ENCODE data around the gene UBE2J2. TPM values are rescaled to one million over a fixed set of nuclear protein-coding genes. Genes with fewer than 3 reads are reported as not detected.

UBE2J2 gene
- total and polyA plus RNA-seq, 2 of the 8 experiments (the other 6 are each of a cell fraction or from before 2014, with no cell fraction given), result 33.6 to 67.9 TPM

DNA sequence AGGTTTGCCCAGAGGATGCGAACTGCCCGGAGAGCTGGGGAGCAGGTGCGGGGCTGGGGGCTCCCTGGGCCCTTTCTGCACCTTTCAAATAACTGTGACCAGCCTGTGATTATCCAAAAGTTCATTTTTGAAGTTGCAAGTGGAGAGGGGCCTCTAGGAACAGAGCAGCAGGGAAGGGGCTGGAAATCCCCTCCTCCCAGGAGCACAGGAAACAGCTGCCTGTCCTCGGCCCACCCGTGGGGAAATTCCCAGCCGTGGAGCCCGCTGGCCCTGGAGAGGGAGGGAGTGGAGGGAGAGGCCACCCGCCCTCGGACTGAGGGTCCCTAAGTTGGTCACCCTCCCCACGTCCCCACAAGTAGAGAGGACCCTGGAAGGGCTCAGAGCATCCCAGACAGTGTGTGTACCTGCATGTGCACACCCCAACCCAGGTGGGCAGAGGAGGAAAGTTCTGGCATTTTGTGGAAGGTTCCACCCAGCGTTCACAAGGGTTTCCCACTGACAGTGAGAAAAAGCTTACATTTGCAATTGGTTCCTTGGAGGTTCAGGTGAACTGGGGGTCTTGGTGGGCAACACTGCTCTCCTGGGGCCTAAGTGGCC, 58.5 kb downstream of the UBE2J2 start:
- Histone ChIP-seq H2AK5ac (ENCODE audit: low read depth, low read length) (no peak overlapping the region), H4K5ac (ENCODE audit: insufficient read length, low read depth, low read length) (no peak overlapping the region), H3K23me2 (ENCODE audit: low read depth, low read length) (no peaks in the 10 kb centered on the region), H3K18ac (ENCODE audit: extremely low read depth, low read length) (no peak overlapping the region), H2BK15ac (ENCODE audit: low read length) (no peak overlapping the region), H3K27ac (ENCODE audit: low read depth, low read length) (no peak overlapping the region), H3K79me2 (ENCODE audit: control insufficient read depth in 1 of 2, insufficient read depth in 2 of 2, low read length in 2 of 2) (no peaks in the 10 kb centered on the region), H4K8ac (ENCODE audit: extremely low read depth, insufficient read depth, low read length) (no peak overlapping the region; the same call in 1 of the 2 replicates), H3K23ac (ENCODE audit: insufficient read length) (no peak overlapping the region), H4K20me1 (replicated peaks in 1 of 2; ENCODE audit: control insufficient read depth in 1 of 2, insufficient read depth in 2 of 2, low read length in 2 of 2) (peaks cover 3 to 10% of the 10 kb centered on the region in 2 experiments), H2BK20ac (ENCODE audit: low read length) (no peak overlapping the region), H2AFZ (ENCODE audit: low read length) (no peak overlapping the region), H3K4ac (replicated peaks; ENCODE audit: insufficient read length, low read depth, low read length) (no peak overlapping the region), H2BK12ac (ENCODE audit: low read depth, low read length) (no peak overlapping the region), H3K4me2 (ENCODE audit: insufficient read depth in 1 of 2, low read depth in 2 of 2, low read length in 2 of 2) (no peak overlapping the region), H3K4me3 (ENCODE audit: extremely low read depth in 1 of 4, insufficient read depth in 2 of 4, low read depth in 3 of 4, low read length in 4 of 4) (no peak overlapping the region), H3K4me1 (replicated peaks in 1 of 4; ENCODE audit: control insufficient read depth in 3 of 4, insufficient read depth in 4 of 4, low read length in 3 of 4) (no peaks in the 10 kb centered on the region; a peak in 1 of 7 replicates), H3K9me3 (ENCODE audit: insufficient read depth in 2 of 2, low read depth in 1 of 2, low read length in 1 of 2) (no peaks in the 10 kb centered on the region), H2BK120ac (replicated peaks; ENCODE audit: low read depth, low read length) (no peak overlapping the region), H3K27me3 (replicated peaks in 1 of 4; ENCODE audit: control insufficient read depth in 3 of 4, extremely low read depth in 1 of 4, insufficient read depth in 3 of 4, low read length in 3 of 4) (no peaks in the 10 kb centered on the region), H3K14ac (ENCODE audit: insufficient read length) (no peak overlapping the region), H2BK5ac (ENCODE audit: low read depth, low read length) (no peak overlapping the region), H4K91ac (replicated peaks; ENCODE audit: insufficient read length, low read length) (no peak overlapping the region), H3K9ac (replicated peaks in 1 of 4; ENCODE audit: extremely low read depth in 1 of 4, low read depth in 3 of 4, low read length in 3 of 4) (no peak overlapping the region), H3K56ac (replicated peaks; ENCODE audit: insufficient read length, low read depth, low read length) (no peak overlapping the region), H3K79me1 (ENCODE audit: low read depth, low read length) (peaks cover 2% of the 10 kb centered on the region; the same call in 1 of the 2 replicates), H3K36me3 (ENCODE audit: control insufficient read depth in 2 of 4, insufficient read depth in 4 of 4, low read length in 3 of 4) (peaks cover 0 to 17% (median 5%) of the 10 kb centered on the region in 4 experiments; a peak in 5 of 8 replicates)
- DNase-seq (ENCODE audit: low read depth in 1 of 2, low spot score in 2 of 2) (no peak), FAIRE-seq (no peak)
- ChIA-PET CTCF (ENCODE audit: partially characterized antibody) (interaction anchor here (0.8 to 1.9 kb wide), 8 partner anchors 10 to 231 kb away, joined by 3 to 12 read pairs (median 3); no protein-coding TSS in a partner anchor), POLR2A (ENCODE audit: partially characterized antibody) (interaction anchor here (0.8 to 4.3 kb wide), 5 partner anchors 12 to 816 kb away, joined by 3 to 15 read pairs (median 4); partner anchors contain the start of gene B3GALT6)
- 77% methylated on average over 10 of the region's 11 CpGs; no CpG with 5 or more reads in 1 of the 2 experiments for WGBS, 2 experiments (ENCODE audit: extremely low coverage in 1 of 2, insufficient coverage in 1 of 2, insufficient read length in 1 of 2, insufficient replicate concordance in 2 of 2, low coverage in 1 of 2, low lambda C conversion rate in 2 of 2, missing lambda C conversion rate in 1 of 2)

All from H1 (cell line).